IPS DF 6.9 (cell line): ENCODE measurements around the gene PPP2R3A.
"Not testable (repeated sequence)": the region's sequence is repeated elsewhere in the genome, so short reads cannot be mapped to it uniquely, and the experiment has no call there.

Experiments used
- DNase-seq: peaks from one replicate; pipeline ENCODE4 v3.0.0-alpha.2; 2013; ENCODE audit warnings: low read depth, low spot score
- H3K27ac ChIP-seq: one replicate; pipeline ENCODE4 v1.5.1; 2013; ENCODE audit warnings: low read length, control low read depth
- H3K27me3 ChIP-seq: 2 replicates; pipeline ENCODE4 v1.6.1; 2013; ENCODE audit warnings: mild to moderate bottlenecking, low read length; ENCODE audit not compliant: control insufficient read depth, insufficient read depth
- H3K36me3 ChIP-seq: 2 replicates; pipeline ENCODE4 v1.6.1; 2013; ENCODE audit warnings: low read length; ENCODE audit not compliant: control insufficient read depth, insufficient read depth
- H3K4me1 ChIP-seq: 2 replicates; pipeline ENCODE4 v1.6.1; 2013; ENCODE audit warnings: low read length; ENCODE audit not compliant: control insufficient read depth, insufficient read depth
- H3K4me3 ChIP-seq: 2 replicates; pipeline ENCODE4 v1.5.1; 2013; ENCODE audit warnings: mild to moderate bottlenecking, low read length
- H3K9me3 ChIP-seq: 2 replicates; pipeline ENCODE4 v1.6.1; 2013; ENCODE audit warnings: low read length, inconsistent platforms; ENCODE audit not compliant: control insufficient read depth, insufficient read depth
- WGBS: extraction: QIAGEN DNeasy Blood & Tissue Kit; methylation state at CpG from one replicate; pipeline ENCODE4 v1.1.7; 2013; ENCODE audit warnings: mixed read lengths, missing lambda C conversion rate; ENCODE audit not compliant: insufficient read length, insufficient coverage; 5-methylcytosine and 5-hydroxymethylcytosine counted together

The PPP2R3A gene

DNA sequence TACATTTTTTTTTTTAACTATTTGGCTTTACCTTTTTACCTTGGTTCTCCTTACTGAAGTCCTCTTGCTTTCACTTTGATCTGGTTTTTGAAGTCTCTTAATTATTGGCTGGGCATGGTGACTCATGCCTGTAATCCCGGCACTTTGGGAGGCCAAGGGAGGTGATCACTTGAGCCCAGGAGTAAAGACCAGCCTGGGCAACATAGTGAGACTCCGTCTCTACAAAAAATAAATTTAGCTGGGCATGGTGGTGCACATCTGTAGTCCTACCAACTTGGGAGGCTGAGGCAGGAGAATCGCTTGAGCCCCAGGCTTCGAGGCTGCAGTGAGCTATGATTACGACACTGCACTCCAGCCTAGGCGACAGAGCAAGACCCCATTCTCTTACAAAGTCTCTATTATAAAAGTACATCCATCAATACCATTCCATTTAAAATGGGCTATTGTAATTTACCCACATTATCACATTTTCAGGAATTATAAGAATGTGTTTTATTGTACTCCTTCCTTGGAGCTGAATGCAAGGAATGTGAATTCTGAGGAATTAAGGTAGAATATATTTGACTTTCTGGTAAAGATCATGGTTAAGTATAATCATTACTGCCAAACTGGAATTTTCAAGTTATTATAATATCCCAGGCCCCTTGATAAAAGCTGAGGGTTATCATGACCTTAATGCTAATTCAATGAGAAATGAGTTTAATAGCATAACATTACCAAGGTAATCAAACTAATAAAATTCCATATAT, 181.6 kb downstream of the PPP2R3A start:
- Histone ChIP-seq H3K27ac (no peak overlapping the region), H3K36me3 (peaks cover 3% of the 10 kb centered on the region; the same call in 1 of the 2 replicates), H3K4me1 (no peaks in the 10 kb centered on the region), H3K9me3 (no peaks in the 10 kb centered on the region), H3K4me3 (no peak overlapping the region), H3K27me3 (no peaks in the 10 kb centered on the region)
- no CpG with 5 or more reads among the region's 6 CpGs for WGBS
- DNase-seq = no peak

DNA sequence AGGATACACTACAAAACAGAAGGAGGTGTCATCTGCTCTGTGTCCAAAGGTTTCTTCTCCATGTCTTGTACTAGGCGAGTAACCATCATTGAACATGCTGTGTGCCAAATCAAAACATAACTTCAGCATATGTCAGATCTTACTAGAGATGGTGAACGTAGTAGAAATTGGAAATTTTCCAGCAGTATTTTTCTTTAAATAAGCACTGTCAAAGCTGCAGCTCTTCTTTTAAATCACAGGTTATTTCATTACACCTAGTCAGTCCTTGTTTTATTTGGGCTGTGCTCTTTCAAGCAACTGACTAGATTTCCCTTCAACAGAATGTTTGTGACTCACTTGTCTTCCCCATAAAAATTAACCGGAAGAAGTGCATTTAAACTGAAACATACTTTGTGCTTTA, 184.1 kb downstream of the PPP2R3A start:
- peaks cover 5% of the 10 kb centered on the region; the same call in 1 of the 2 replicates for H3K36me3 ChIP-seq

DNA sequence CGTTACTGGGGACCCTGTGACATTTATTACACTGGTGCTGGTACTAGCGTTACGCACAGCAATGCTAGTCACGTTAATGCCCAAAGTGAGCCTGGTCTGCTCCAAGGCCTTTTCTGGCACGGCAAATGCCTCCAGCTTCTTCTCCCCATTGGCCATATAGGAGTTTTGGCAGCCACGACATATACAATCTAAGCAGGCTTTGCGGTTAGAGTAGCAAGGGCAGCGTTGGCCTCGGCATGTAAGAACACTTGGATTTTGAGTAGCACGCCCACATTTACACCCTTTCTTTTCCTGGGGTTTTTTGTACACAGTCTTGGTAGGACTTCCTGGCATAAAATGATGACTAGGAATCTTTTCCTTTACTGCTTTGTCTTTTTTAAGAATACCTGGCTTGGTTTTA, 185.7 kb downstream of the PPP2R3A start:
- no peak overlapping the region for H3K27ac ChIP-seq
- H3K36me3 ChIP-seq = peaks cover 5% of the 10 kb centered on the region; the same call in 1 of the 2 replicates
- peaks cover 1% of the 10 kb centered on the region; the same call in 1 of the 2 replicates for H3K4me1 ChIP-seq
- no peaks in the 10 kb centered on the region for H3K9me3 ChIP-seq
- WGBS = no CpG with 5 or more reads among the region's 10 CpGs
- H3K27me3 ChIP-seq = no peaks in the 10 kb centered on the region
- DNase-seq = no peak
- H3K4me3 ChIP-seq = no peak overlapping the region

More for the DNA sequence above, 184.1 kb downstream of the PPP2R3A start:
- no peak for DNase-seq
- no peak overlapping the region for H3K4me3 ChIP-seq
- H3K4me1 ChIP-seq = no peaks in the 10 kb centered on the region
- H3K27ac ChIP-seq = no peak overlapping the region
- WGBS = no CpG with 5 or more reads among the region's 3 CpGs
- H3K27me3 ChIP-seq = no peaks in the 10 kb centered on the region
- H3K9me3 ChIP-seq = no peaks in the 10 kb centered on the region

GRCh38 chr3:136152176-136152843, 186.8 kb downstream of the PPP2R3A start:
- Histone ChIP-seq H3K4me1 (peaks cover 1% of the 10 kb centered on the region; the same call in 1 of the 2 replicates), H3K27ac (no peak overlapping the region), H3K27me3 (no peaks in the 10 kb centered on the region), H3K9me3 (no peaks in the 10 kb centered on the region), H3K36me3 (peaks cover 5% of the 10 kb centered on the region; the same call in 1 of the 2 replicates), H3K4me3 (no peak overlapping the region)
- DNase-seq = no peak
- WGBS = no CpG with 5 or more reads among the region's 4 CpGs

DNA sequence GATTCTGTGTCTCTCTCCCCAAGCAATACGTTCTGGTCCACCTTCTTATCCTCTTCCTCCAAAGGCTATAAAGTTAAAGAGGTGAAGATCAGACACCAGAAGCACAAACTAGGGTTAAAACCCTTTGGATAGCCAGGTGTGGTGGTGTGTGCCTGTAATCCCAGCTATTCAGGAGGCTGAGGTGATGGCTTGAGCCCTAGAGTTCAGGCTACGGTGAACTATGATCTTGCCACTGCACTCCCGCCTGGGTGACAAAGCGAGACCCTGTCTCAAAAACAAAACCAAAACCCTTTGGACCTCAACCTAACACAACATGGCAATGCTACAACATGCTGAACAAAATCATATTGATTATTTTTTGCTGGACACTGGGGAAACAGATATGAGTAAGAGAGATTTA, 187.4 kb downstream of the PPP2R3A start:
- Histone ChIP-seq H3K4me3 (no peak overlapping the region), H3K4me1 (peaks cover 1% of the 10 kb centered on the region; the same call in 1 of the 2 replicates), H3K36me3 (peaks cover 5% of the 10 kb centered on the region; the same call in 1 of the 2 replicates), H3K27ac (no peak overlapping the region), H3K9me3 (no peaks in the 10 kb centered on the region), H3K27me3 (no peaks in the 10 kb centered on the region)
- no CpG with 5 or more reads among the region's 4 CpGs for WGBS
- no peak for DNase-seq

- Histone ChIP-seq H3K4me3 (no peak overlapping the region), H3K27me3 (no peaks in the 10 kb centered on the region), H3K4me1 (no peaks in the 10 kb centered on the region; the same call in 1 of the 2 replicates), H3K36me3 (no peaks in the 10 kb centered on the region), H3K9me3 (no peaks in the 10 kb centered on the region), H3K27ac (no peak overlapping the region)
- no peak for DNase-seq
Measured at GRCh38 chr3:136161516-136161915, 196.0 kb downstream of the PPP2R3A start.

- H3K9me3 ChIP-seq = no peaks in the 10 kb centered on the region
- DNase-seq = no peak
- no peaks in the 10 kb centered on the region; the same call in 1 of the 2 replicates for H3K4me1 ChIP-seq
- H3K4me3 ChIP-seq = no peak overlapping the region
- H3K27me3 ChIP-seq = no peaks in the 10 kb centered on the region
- no peak overlapping the region for H3K27ac ChIP-seq
- no CpG with 5 or more reads among the region's 7 CpGs for WGBS
- no peaks in the 10 kb centered on the region for H3K36me3 ChIP-seq
Measured at GRCh38 chr3:136162322-136162721, 196.8 kb downstream of the PPP2R3A start.

- not testable (repeated sequence) for DNase-seq, H3K4me3 ChIP-seq, H3K4me1 ChIP-seq, H3K9me3 ChIP-seq, H3K27ac ChIP-seq, H3K36me3 ChIP-seq, H3K27me3 ChIP-seq
Measured at GRCh38 chr3:136163607-136164006, 198.1 kb downstream of the PPP2R3A start.

- Histone ChIP-seq H3K4me3 (no peak overlapping the region), H3K4me1 (no peaks in the 10 kb centered on the region; the same call in 1 of the 2 replicates), H3K36me3 (no peaks in the 10 kb centered on the region), H3K27me3 (no peaks in the 10 kb centered on the region), H3K9me3 (no peaks in the 10 kb centered on the region), H3K27ac (no peak overlapping the region)
- WGBS = no CpG with 5 or more reads among the region's 3 CpGs
- DNase-seq = no peak
Measured at GRCh38 chr3:136166507-136166906, 201.0 kb downstream of the PPP2R3A start.

- H3K36me3 ChIP-seq, H3K27me3 ChIP-seq, DNase-seq, H3K4me3 ChIP-seq, H3K27ac ChIP-seq, H3K9me3 ChIP-seq, H3K4me1 ChIP-seq: not testable (repeated sequence)
- WGBS = no CpG with 5 or more reads among the region's 4 CpGs
Measured at GRCh38 chr3:136168236-136168635, 202.7 kb downstream of the PPP2R3A start.
